Measurements from ENCODE around the gene CAMK1D.

- TF ChIP-seq CTCF (IDR thresholded peaks at IDR 0.05) (no peak), POLR2AphosphoS5 (IDR thresholded peaks at IDR 0.05; ENCODE audit: insufficient read depth in 1 of 2, low read depth in 1 of 2) (no peak)
Observed at GRCh38 chr10:12384906-12385305, 35.6 kb downstream of the CAMK1D start.
